Amygdala (tissue), 56 donors: ENCODE data around the gene ERBB4.
A peak's percentile ranks its signal among the peaks of the same experiment; 100 is the strongest.

Source experiments
- DNase-seq, 56 donors: peaks; one replicate each; lab custom pipeline; 2025; lab: John Stamatoyannopoulos, UW

Gene ERBB4

DNA sequence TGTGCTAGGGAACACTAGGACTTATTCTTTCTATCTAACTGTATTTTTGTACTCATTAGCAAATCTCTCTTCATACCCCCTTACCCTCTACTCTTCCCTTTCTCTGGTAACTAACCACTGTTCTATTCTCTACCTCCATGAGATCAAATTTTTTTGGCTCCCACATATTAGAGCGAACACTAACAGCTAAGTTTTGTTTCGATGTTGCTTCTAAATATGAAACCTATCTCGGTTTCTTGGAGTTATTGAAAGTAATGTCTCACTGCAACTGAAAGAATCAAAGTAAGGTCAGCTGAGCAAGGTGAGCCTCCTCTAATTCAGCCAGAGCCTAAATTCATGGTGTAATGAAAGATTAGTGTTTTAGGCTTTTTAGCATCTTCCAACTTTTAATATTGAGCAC lies 1024.6 kb downstream of the ERBB4 start:
- DNase-seq, result no peak

GRCh38 chr2:211513446-211513845 lies 1025.2 kb downstream of the ERBB4 start:
- DNase-seq, result no peak

GRCh38 chr2:211512806-211513205 lies 1025.8 kb downstream of the ERBB4 start:
- DNase-seq, result no peak

DNA sequence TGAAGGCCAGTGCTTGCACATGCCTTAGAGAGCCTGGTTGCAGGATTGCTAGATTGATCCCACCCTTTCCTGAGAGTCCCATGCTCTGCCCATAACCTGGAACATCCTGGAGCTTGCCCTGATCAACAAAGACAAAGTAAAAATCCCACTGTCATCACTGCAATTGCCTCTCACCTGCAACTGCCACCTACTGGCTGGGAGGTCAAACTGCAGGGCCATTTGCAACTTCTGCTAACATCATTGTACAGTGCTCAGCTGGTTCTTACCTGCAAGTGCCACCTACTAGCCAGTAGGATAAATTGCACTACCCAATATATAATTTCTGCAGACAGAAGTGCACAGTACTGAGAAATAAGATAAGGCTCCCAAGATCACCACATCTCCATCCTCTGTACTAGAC lies 1034.7 kb downstream of the ERBB4 start:
- DNase-seq, result no peak

GRCh38 chr2:211503198-211503597 lies 1035.4 kb downstream of the ERBB4 start:
- DNase-seq, result no peak

DNA sequence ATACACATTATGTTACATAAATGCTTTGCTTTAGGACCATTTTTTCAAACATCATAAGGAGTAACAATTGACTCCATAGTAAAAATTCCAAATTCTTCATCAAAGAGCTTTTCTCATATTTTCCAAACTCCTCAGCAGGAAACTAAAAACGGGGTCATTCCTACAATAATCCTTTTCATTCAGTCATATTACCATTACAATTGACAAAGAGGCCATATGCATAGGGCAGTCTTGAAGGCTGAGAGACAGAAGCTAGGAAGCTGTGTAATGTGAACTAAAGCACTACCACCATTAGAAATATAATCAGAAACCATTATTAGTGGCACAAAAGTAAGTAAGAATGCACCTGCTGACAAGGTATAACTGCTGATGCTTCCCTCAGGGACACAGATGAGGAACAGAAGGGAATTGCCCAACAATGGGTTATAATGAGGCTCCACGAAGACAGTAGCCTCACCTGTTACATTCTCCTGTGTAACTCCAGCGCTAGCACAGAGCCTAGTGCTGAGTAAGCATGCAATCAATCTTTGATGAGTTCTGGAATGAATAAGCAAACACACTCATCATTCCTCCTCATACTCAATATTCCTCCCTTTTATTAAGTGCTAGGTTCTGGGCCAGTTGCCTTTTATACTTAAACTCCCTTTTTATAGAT lies 1039.9 kb downstream of the ERBB4 start:
- DNase-seq, result no peak

GRCh38 chr2:211495339-211495738 lies 1043.3 kb downstream of the ERBB4 start:
- no peak for DNase-seq

GRCh38 chr2:211494536-211494935 lies 1044.1 kb downstream of the ERBB4 start:
- DNase-seq, result no peak

DNA sequence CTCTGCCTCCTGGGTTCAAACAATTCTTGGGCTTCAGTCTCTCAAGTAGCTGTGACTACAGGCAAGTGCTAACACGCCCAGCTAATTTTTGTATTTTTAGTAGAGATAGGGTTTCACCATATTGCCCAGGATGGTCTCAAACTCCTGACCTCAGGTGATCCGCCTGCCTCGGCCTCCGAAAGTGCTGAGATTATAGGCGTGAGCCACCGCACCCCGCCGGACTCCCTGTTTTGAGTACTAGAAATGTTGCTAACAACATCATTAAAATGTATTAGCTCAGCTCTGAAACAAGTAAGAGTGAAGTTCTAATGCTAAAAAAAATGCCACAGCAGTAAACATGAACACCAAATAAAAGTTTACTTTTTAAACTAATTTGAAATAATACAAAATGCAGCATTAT lies 1044.5 kb downstream of the ERBB4 start:
- no peak for DNase-seq

- no peak for DNase-seq
These were observed 1050.9 kb downstream of the ERBB4 start for GRCh38 chr2:211487733-211488132.

DNA sequence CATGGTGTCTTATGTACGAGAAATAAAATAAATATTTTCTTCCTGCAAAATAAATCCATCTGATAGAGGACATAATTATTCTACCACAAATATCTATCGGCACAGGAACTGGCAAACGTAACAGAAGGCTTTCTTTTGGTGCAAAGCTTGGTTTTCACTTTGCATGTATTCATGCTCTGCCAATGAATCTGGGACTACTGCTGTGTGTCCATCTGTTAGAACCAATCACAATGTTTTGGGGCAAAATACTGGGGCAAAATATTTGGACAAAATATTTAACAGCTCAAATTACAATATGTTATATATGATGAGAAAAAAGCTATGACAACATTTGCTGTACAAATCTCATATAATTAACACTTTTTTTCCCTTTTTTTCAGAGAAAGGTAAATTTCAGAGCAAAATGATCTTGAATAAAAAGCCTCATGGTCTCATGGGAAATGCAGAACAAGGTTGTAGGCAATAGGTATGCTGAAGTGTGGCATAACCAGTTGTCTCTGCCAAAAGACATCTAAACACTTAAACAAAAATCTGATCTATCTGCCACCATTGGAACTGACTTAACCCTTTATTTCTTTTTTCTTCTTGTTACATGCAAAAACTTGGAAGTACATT lies 1059.0 kb downstream of the ERBB4 start:
- no peak for DNase-seq

DNA sequence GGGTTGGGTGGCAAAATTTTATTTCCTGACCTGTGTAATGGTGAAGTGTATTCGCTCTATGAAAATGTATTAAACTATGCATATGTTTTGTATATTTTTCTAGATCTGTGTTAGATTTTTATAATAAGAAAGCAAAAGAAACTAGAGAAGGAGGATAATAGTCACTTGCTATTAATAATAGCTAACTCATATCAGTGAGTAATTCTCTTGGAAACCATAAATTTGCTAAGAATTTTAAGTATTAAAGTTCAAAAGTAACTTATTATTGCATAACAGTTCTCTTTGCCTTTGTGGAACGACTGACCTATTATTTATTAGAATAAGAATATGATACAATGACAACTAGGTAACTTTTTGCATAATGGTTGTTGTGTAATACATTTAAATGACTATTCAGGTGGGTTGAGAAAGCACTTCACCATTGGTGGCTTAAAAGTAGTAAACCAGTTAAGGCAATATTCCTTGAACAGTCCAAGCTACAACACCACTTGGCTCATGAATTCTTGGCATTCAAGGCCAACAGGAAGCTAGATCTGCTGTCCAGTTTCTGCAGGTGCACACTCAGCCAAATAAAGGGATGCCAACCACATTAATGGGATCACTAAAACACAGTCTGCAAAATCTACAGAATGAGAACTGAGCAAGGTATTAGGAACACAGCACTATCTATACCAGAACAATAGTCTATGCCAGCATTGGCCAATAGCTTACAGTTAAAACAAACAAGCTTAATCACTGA lies 1060.9 kb downstream of the ERBB4 start:
- DNase-seq, result no peak

- no peak for DNase-seq
These were observed 1065.5 kb downstream of the ERBB4 start for GRCh38 chr2:211473116-211473515.

GRCh38 chr2:211469664-211470059 lies 1068.9 kb downstream of the ERBB4 start:
- no peak for DNase-seq

DNA sequence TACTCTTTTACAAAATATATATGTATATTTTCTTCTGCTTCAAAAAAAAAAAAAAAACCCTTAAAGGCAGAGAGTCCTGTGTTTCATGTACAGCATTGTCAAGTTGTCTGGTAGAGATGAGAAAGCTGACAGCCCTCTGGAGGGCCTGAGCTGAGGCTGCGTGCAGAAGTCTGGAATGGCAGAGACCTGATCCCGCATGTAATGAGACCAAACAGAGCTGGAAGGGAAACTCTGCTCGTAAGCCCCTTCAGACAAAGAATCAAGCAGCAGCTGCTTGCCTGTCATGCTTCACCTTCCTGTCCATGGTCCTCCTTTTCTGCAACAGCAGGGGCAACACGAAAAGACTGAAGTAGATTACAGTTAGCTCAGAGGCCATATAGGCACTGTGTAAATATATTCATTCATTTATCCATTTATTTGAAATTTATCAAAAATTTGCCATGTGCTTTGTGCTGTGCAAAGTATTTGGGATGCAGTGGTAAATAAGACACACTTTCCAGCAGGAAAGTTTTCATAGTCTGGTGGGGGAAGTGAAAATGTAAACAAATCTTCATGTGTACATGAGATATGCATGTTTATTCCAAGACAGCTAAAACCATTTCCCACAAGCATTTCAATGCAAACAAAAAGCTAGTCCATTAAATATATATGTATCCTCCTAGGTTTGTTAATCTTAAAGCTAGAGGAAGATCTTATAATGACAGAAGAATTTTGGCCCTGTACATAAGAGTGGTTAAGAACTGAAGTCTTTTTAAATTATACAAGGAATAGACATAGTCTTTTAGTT lies 1069.5 kb downstream of the ERBB4 start:
- DNase-seq, result no peak

- DNase-seq, result no peak
These were observed 1070.4 kb downstream of the ERBB4 start for GRCh38 chr2:211468217-211468616.

- DNase-seq, result no peak
These were observed 1075.2 kb downstream of the ERBB4 start for GRCh38 chr2:211463397-211463796.

GRCh38 chr2:211458974-211459373 lies 1079.6 kb downstream of the ERBB4 start:
- DNase-seq, result no peak

DNA sequence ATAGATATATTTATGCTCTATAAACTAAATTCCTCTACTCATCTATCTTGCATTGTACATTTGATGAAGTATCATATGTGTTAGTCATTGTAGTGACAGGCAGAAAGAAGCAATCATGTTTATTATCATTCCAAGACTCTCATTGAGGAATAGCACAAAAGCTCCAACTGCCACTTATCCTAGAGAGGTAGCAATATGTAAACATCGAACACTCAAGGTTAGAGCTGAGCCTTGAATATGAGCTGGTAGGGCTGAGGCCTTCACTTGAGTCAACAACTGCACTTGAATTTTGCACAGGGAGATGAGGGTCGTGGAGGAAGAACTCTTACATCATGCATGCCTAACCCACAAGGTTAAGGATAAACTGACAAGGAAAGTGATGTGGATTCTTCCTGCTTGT lies 1081.3 kb downstream of the ERBB4 start:
- no peak for DNase-seq

DNA sequence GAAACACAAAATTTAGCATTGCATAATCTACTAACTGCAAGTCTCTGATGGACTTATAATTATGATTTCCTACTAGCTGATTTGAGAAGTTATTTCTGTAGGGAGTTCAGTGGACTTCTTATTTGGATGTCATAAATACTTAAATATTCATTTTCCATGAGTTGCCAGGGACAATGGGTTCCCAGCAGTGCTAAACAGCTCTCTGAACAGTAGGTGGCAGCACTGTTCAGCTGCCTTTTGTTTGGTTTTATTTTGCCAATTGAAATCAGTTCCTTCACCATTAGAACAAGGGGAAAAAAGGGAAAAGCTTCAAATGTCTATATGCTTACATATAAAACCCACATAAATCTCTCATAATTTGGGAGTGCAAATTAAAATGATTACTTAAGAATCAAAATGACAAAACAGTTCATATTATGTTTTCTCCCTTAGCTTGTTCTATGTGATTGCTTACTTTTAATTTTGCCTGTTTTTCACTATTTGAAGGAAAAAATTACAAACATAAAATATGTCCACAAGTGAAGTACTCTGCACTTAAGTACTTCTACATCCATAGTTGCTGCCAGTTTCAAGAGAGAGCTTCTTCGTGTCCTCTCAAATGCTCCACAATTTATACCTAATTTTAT lies 1083.3 kb downstream of the ERBB4 start:
- peak in 31 of 56 donors; percentile 0 to 71 (median 12) for DNase-seq

GRCh38 chr2:211454679-211455078 lies 1083.9 kb downstream of the ERBB4 start:
- peak in 8 of 56 donors; percentile 1 to 13 (median 4) for DNase-seq
